Raji (cell line): ENCODE data around the gene PITPNM3.

Experiments
- POLR2A ChIP-seq: IDR thresholded peaks from 2 replicates; pipeline ENCODE4 v1.6.1; 2011; ENCODE audit warnings: low read depth, low read length, control low read depth; ENCODE audit not compliant: insufficient read depth

The PITPNM3 gene

DNA sequence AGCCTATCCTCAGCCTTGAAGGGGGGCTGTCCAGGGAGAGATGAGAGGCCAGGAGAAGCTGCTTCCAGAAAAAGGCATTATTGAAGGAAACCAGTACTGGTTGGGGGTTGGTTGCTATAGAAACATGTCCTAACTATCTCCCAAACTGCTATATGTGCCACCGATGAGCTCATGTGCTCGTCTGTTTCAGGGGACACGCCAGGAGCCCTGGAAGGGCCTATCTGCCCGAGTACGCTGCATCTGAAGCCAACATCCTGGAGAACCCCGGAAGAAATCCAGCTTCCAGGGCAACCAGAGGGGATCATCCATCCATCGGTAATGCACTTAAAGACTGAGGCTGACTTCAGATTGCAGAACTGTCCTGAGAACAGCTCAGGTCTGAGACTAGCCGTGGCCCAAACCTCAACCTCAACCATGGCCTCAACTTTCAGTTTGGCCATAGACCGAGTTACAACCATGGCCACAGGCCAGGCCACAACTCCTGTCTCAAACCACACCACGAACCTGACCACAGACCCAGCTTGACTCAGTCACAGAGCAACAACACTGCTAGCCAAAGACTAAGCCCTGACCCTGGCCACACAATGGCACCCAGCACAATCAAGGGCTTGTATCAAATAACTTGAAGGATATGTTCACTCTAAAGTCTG is 10.2 kb downstream of the PITPNM3 start:
- no peak for TF ChIP-seq POLR2A

DNA sequence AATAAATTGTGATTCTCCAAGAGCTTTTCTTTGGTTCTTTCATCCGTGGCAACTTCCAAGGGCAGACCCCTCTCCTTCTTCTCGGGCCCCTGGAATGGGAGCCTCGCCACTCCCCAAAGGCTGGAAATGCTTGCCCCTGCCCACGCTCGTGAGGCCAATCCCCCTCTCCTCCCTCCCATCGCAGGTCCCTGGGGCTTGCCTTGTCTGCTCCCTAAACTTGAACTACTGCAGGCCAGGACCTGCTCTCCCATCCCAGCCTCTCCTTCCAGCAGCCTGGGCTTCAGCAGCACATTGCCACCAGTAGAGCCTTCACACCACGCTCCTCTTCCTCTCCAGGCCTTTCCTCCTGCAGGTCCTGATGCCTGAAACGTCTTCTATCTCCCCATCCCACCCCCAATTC is 11.1 kb downstream of the PITPNM3 start:
- no peak for TF ChIP-seq POLR2A

DNA sequence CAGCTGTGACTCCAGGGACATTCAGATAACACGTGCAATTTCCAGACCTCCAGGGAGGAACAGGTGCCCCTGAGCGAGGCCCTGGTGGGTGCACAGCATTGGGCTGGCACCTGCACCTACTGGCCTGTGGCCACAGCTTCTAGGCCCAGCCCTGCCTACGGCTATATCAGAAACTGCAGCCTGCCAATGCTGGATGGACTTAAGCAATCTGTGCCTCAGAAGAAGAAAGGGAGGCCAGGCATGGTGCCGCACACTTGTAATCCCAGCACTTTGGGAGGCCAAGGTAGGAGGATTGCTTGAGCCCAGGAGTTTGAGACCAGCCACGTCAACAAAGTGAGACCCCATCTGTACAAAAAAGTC is 12.4 kb downstream of the PITPNM3 start:
- TF ChIP-seq POLR2A = no peak

GRCh38 chr17:6543079-6544010 is 13.0 kb downstream of the PITPNM3 start:
- TF ChIP-seq POLR2A = no peak

DNA sequence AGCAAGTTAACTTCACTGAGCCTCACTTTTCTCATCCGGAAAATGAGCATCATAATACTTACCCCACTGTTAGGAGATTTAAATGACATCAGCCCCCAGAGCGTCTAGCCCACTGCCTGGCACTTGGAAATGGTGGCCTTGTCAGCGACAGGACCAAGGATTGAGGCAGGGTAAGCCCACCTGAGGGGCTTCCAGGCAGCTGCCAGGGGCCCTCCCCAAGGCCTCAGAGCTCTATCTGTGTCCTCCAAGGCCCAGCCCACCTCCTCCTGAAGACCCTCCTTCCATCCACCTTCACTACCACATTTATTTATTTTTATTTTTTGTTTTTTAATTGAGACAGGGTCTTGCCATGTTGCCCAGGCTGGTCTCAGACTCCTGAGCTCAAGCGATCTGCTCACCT is 13.8 kb downstream of the PITPNM3 start:
- no peak for TF ChIP-seq POLR2A

DNA sequence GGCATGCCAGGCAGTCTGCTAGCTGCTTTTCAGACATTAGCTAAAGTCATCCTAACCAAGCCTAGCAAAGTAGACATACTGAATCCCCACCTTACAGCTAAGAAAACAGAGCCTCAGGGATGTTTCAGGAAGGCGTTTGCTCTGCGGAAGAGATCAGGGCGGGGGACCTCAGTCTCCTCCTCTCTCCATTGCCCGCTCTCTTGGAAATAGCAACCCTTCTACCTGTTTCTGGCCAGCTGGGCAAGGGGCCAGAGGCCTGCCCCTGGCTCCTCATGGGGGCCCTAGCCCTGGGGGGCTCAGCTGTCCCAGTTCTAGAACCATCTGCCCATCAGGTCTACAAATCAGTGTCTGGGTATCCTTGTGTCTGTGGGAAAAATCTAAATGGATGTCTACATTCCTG is 14.5 kb downstream of the PITPNM3 start:
- TF ChIP-seq POLR2A = no peak

DNA sequence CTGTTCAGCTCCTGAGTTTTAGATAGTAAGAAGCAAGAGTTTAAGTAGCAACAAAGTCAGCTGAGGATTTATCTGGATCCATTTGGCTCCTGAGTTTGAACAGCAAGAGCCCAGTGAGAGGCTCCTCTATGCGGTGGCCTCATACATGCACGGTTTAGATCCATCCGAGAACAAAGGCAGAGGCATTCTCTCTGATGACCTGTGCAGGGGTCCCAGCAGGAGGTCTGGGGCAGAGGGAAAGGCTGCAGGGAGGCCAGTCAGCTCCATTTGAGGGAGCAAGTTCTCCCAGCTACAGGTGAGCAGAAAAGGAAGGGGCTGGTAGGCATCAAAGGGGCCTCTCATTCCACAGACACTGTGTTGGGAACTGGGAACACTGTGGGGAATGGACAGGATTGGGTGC is 16.5 kb downstream of the PITPNM3 start:
- no peak for TF ChIP-seq POLR2A

DNA sequence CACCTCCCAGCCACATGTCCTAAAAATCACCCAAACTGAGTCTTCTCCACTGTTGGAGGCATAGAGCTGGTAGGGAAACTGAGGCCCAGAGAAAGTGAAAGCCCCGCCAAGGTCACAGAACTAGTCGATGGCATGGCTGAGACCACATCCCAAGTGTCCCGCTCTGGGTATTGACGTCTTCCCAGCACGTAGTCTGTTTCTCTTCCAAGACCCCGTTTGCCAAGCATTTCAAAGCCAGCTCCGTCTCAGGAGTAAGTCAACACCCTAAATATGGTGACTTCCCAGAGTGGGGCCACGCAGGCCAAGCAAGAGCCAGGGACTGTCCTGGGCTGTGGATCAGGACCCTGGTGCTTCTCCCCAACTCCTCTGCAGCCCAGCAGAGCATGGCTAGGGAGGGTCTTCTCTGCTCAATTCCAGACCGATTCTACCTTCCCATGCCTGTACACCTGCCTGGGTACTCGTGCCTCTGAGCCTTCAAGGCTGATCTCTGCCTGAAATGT is 19.7 kb downstream of the PITPNM3 start:
- TF ChIP-seq POLR2A = no peak

- no peak for TF ChIP-seq POLR2A
Observed at GRCh38 chr17:6536053-6536452, 20.3 kb downstream of the PITPNM3 start.

DNA sequence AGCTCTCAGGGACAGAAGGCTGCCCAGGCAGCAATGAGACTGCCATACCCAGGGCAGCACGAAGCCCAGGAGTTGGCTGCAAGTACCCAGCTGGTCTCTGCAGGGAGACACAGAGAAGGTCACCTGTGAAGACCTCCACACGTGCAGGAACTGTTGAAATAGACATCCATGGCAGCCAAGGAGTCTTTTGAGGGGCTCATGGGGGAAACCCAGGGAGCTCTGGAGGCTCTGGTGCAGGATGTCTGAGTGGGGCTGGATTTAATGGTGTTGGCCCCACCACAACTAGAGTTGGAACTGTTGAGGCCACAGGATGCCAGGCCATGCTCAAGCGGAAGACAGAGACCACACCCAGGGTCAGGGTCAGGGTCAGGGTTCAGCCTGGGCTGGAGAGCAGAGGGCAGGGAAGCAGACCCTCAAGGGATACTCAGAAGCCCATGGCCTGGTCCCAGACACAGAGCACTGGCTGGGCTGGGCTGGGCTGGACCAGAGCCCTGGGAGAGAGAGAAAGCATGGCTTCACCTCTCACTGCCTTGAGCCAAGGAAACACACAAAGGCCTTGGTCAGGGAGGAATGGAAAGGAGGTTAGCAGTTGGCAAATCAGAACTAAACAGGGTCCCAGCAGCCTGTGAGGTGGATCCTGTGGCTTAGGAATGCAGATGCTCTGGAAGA is 21.4 kb downstream of the PITPNM3 start:
- TF ChIP-seq POLR2A = no peak

DNA sequence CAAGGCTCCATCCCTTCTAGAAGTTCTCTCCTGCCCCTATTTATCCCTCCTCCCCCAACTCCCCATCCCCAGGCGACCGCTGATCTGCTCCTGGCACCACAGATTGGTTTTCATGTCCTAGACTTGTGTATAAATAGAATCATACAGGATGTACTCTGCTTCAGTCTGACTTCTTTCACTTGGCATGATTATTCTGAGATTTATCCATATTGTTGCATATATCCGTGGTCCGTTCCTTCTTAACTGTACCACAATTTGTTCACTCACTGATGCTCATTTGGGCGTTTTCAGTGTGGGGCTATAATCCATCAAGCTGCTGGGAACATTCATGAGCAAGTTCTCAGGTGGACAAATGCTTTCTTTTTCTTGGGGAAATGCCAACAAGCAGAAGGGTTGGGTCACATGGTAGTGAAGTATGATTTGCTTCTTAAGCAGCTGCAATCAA is 23.9 kb downstream of the PITPNM3 start:
- no peak for TF ChIP-seq POLR2A

DNA sequence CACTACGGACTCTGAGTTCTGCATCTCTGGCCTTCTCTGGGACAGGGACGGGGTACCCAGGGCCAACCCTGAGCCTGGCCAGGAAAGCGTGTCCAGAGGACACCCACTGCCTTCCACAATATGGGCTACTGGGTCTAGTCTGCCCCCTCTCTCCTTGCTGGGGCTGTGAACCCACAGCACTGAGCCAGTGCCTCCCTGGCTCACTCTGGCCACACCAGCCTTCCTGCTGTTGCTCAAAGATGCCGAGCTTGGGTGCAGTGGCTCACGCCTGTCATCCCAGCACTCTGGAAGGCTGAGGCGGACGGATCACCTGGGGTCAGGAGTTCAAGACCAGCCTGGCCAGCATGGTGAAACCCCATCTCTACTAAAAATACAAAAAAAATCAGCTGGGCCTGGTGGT is 24.8 kb downstream of the PITPNM3 start:
- TF ChIP-seq POLR2A = no peak

- TF ChIP-seq POLR2A = no peak
Observed at GRCh38 chr17:6530324-6530920, 25.9 kb downstream of the PITPNM3 start.

DNA sequence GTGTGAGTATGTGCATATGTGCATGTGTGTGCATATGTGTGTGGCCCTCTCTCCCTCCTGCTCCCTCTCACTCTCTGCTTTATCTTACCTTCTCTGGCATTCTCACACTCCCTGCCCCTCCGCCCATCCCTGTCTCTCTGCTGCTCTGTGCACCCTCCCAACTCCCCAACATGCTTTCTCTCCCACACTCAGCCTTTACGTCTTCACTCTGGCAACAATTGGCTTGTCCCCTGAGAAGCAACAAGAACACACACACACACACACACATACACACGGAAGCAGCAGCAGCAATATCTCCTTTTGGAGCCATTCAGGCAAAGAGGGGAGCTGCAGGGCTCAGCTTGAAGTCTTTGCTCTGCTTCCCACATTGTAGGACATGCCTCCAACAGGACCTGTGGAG is 27.8 kb downstream of the PITPNM3 start:
- no peak for TF ChIP-seq POLR2A
